ENCODE data around the gene NECAB3. TPM values are rescaled to one million over a fixed set of nuclear protein-coding genes. Genes with fewer than 3 reads are reported as not detected.

The NECAB3 gene
- 10 to 100 TPM; 19.3 to 39.3 (median 29.5) TPM for polyA plus RNA-seq (ENCODE audit: insufficient read depth in 1 of 5, insufficient read length in 5 of 5, low replicate concordance in 1 of 5)
- long read RNA-seq, donor 1, transcript NECAB3-202 (13 exons, 1,942 nt): major isoform, 5 of 11 reads
- long read RNA-seq, donor 1, partial matches to known transcripts: 6 of 11 reads
- long read RNA-seq, donor 1, other reads (novel, unspliced or antisense): 0 of 11 reads
- long read RNA-seq, donor 2, partial matches to known transcripts: 0 of 4 reads
- long read RNA-seq, donor 2, other reads (novel, unspliced or antisense): 0 of 4 reads
- long read RNA-seq, donor 3, partial matches to known transcripts: 0 of 3 reads
- long read RNA-seq, donor 3, other reads (novel, unspliced or antisense): 0 of 3 reads
- long read RNA-seq, donor 4, partial matches to known transcripts: 0 of 1 reads
- long read RNA-seq, donor 4, other reads (novel, unspliced or antisense): 0 of 1 reads
- long read RNA-seq, donor 5, partial matches to known transcripts: 0 of 1 reads
- long read RNA-seq, donor 5, other reads (novel, unspliced or antisense): 0 of 1 reads
- long read RNA-seq, donor 6, partial matches to known transcripts: 0 of 9 reads
- long read RNA-seq, donor 6, other reads (novel, unspliced or antisense): 0 of 9 reads
- long read RNA-seq, donor 7, partial matches to known transcripts: 0 of 4 reads
- long read RNA-seq, donor 7, other reads (novel, unspliced or antisense): 0 of 4 reads
- long read RNA-seq, donor 8, partial matches to known transcripts: 0 of 1 reads
- long read RNA-seq, donor 8, other reads (novel, unspliced or antisense): 0 of 1 reads

- peak; percentile 75 to 78 for DNase-seq
Observed at GRCh38 chr20:33674294-33675135, at the start of gene NECAB3. TSS of gene NECAB3 (minus strand) at chr20:33674428. CDS start at chr20:33674352, 76 bp downstream.

GRCh38 chr20:33721391-33722140 is 47.3 kb upstream of the NECAB3 start:
- no peak for DNase-seq

GRCh38 chr20:33719989-33720709 is 45.9 kb upstream of the NECAB3 start, which contains the start of gene PXMP4:
TSS of gene PXMP4 (minus strand) at chr20:33720310. CDS start at chr20:33720207, 103 bp downstream.
- DNase-seq: peak; percentile 89 to 93

GRCh38 chr20:33719277-33719988 is 45.2 kb upstream of the NECAB3 start:
- no peak for DNase-seq

- no peak for DNase-seq
Observed at GRCh38 chr20:33716498-33716897, 42.3 kb upstream of the NECAB3 start.

- DNase-seq: no peak
Observed at GRCh38 chr20:33713865-33714367, 39.7 kb upstream of the NECAB3 start.

GRCh38 chr20:33711446-33711738 is 37.2 kb upstream of the NECAB3 start:
- DNase-seq: no peak

GRCh38 chr20:33710681-33711445 is 36.6 kb upstream of the NECAB3 start:
- DNase-seq: no peak

GRCh38 chr20:33709905-33710541 is 35.8 kb upstream of the NECAB3 start:
- DNase-seq: no peak

- no peak for DNase-seq
Observed at GRCh38 chr20:33709398-33709797, 35.2 kb upstream of the NECAB3 start.

- no peak for DNase-seq
Observed at GRCh38 chr20:33707668-33708067, 33.4 kb upstream of the NECAB3 start.

GRCh38 chr20:33704197-33704924 is 30.1 kb upstream of the NECAB3 start:
- no peak for DNase-seq

GRCh38 chr20:33703498-33704137 is 29.4 kb upstream of the NECAB3 start:
- DNase-seq: no peak

GRCh38 chr20:33702861-33703260 is 28.6 kb upstream of the NECAB3 start:
- no peak for DNase-seq

GRCh38 chr20:33701629-33702450 is 27.6 kb upstream of the NECAB3 start:
- no peak for DNase-seq

All from right lung (tissue), 10 donors.